ENCODE measurements around the gene TCF7L2. TPM values are rescaled to one million over a fixed set of nuclear protein-coding genes. Genes with fewer than 3 reads are reported as not detected.

Gene TCF7L2
- total RNA-seq, 1 experiment from 2014 or later = 45.2 TPM

DNA sequence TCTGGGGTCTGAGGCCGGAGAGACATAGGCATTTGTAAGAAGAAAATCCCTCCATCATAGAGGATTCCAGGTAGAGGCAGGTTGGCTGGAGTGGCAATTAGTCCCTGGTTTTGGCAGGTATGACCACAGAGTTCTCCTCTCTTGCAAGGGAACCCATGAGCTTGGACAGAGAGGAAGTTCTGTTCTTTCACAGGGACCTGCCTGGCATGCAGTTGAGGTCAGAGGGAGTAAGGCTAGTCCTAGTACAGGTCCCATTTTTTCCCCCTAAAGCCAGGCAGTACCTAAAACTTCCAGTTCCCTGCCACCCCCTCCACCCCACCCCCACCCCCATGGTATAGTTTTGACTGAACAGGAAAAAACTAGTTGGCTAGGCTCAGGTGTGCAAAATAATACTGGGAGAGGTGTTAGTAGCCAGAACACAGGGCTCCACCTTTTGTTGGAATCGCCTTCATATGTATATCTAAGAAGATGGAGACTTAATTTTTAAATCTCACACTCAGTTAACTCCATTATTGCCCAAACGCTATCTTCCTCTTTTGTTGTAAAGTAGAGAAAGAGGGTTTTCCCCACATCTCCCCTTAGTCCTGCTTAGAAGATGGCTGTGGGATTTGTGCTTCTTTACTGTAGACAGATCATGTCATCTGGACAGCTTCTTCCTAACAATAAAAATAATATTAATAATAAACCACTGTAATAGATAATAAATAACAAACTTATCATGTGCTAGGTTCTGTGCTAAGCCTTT, 188.1 kb downstream of the TCF7L2 start:
- no TSS peak for BruUV-seq (replicated peaks)
- Histone ChIP-seq H3K27ac (ENCODE audit: low read length) (no peak overlapping the region), H3K4me1 (ENCODE audit: control insufficient read depth, insufficient read depth, low read length) (0 out of 2 replicates have a peak, but pooled peaks cover 3% of the 10 kb centered on the region), H3K4me3 (ENCODE audit: low read depth in 2 of 2, low read length in 2 of 2) (no peak overlapping the region), H3K9me3 (ENCODE audit: control insufficient read depth, insufficient read depth, low read depth, low read length) (no peaks in the 10 kb centered on the region), H3K27me3 (ENCODE audit: control insufficient read depth, insufficient read depth, low read length) (no peaks in the 10 kb centered on the region), H3K36me3 (ENCODE audit: control insufficient read depth, insufficient read depth, low read length) (no peaks in the 10 kb centered on the region)
- no peak for ATAC-seq
- in situ Hi-C loops (cut with HindIII; ENCODE audit: low pct_unique_long_range_greater_than_20kb, low sequenced_read_pairs) = no loop called here
- TF ChIP-seq, protein P1, sequence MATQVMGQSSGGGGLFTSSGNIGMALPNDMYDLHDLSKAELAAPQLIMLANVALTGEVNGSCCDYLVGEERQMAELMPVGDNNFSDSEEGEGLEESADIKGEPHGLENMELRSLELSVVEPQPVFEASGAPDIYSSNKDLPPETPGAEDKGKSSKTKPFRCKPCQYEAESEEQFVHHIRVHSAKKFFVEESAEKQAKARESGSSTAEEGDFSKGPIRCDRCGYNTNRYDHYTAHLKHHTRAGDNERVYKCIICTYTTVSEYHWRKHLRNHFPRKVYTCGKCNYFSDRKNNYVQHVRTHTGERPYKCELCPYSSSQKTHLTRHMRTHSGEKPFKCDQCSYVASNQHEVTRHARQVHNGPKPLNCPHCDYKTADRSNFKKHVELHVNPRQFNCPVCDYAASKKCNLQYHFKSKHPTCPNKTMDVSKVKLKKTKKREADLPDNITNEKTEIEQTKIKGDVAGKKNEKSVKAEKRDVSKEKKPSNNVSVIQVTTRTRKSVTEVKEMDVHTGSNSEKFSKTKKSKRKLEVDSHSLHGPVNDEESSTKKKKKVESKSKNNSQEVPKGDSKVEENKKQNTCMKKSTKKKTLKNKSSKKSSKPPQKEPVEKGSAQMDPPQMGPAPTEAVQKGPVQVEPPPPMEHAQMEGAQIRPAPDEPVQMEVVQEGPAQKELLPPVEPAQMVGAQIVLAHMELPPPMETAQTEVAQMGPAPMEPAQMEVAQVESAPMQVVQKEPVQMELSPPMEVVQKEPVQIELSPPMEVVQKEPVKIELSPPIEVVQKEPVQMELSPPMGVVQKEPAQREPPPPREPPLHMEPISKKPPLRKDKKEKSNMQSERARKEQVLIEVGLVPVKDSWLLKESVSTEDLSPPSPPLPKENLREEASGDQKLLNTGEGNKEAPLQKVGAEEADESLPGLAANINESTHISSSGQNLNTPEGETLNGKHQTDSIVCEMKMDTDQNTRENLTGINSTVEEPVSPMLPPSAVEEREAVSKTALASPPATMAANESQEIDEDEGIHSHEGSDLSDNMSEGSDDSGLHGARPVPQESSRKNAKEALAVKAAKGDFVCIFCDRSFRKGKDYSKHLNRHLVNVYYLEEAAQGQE (IDR thresholded peaks at IDR 0.05; ENCODE audit: insufficient read depth in 1 of 2, low read depth in 2 of 2, low read length in 1 of 2) = no peak
- TF ChIP-seq, protein P2, sequence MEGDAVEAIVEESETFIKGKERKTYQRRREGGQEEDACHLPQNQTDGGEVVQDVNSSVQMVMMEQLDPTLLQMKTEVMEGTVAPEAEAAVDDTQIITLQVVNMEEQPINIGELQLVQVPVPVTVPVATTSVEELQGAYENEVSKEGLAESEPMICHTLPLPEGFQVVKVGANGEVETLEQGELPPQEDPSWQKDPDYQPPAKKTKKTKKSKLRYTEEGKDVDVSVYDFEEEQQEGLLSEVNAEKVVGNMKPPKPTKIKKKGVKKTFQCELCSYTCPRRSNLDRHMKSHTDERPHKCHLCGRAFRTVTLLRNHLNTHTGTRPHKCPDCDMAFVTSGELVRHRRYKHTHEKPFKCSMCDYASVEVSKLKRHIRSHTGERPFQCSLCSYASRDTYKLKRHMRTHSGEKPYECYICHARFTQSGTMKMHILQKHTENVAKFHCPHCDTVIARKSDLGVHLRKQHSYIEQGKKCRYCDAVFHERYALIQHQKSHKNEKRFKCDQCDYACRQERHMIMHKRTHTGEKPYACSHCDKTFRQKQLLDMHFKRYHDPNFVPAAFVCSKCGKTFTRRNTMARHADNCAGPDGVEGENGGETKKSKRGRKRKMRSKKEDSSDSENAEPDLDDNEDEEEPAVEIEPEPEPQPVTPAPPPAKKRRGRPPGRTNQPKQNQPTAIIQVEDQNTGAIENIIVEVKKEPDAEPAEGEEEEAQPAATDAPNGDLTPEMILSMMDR (IDR thresholded peaks at IDR 0.05) = no peak
- TF ChIP-seq TCF7L2 (IDR thresholded peaks at IDR 0.05; ENCODE audit: low read depth, low read length) (no peak), SIN3A (IDR thresholded peaks at IDR 0.05; ENCODE audit: borderline replicate concordance, insufficient read depth, low read depth, low read length) (no peak), POLR2AphosphoS5 (IDR thresholded peaks at IDR 0.05; ENCODE audit: low read depth, low read length) (no peak)
- CTCF ChIA-PET = no interaction called here
- intact Hi-C loops (cut with micrococcal nuclease; ENCODE audit: unreplicated experiment) = loop anchor here (10.0 kb wide), 1 partner anchor 247 kb away; no protein-coding TSS in a partner anchor
- no peak for DNase-seq (ENCODE audit: low read depth, low spot score)
- POLR2A ChIA-PET = interaction anchor here (0.6 kb wide), 1 partner anchor 187 kb away, joined by 3 read pairs; no protein-coding TSS in a partner anchor

DNA sequence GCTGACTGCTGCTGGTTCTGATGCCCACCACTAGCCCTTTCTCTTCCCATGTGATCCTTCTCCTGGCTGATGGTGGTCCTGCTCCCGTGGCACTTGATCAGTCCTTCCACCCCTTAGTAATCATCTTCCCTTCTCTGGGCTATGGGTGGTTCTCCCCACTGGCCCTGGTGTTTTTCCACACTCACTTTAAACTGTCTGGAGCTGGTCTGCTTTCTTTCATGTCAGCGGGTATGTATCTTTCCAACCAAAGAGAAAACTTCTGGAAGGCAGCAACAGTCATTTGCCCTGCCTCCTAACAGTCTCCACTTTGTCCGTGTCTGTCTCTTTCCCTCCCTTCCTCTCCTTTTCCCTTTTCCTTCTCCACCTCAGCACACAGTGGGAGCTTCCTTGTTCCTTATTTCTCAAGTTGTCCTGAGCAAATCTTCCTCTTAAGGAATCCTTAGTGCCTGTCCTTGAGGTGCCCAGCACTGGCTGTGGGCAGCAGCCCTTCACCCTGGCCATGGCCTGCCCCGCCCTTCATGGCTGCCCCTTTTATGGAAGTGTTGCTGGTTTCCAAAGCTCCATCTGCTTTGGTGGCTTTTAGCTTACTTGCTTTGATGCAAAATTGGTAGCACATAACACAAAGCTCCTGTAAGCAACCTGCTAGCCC, 189.0 kb downstream of the TCF7L2 start:
- BruUV-seq (replicated peaks) = no TSS peak
- intact Hi-C loops (cut with micrococcal nuclease; ENCODE audit: unreplicated experiment) (loop anchor here (10.0 kb wide), 1 partner anchor 246 kb away; no protein-coding TSS in a partner anchor), in situ Hi-C loops (cut with HindIII; ENCODE audit: low pct_unique_long_range_greater_than_20kb, low sequenced_read_pairs) (no loop called here)
- Histone ChIP-seq H3K27ac (ENCODE audit: low read length) (no peak overlapping the region), H3K27me3 (ENCODE audit: control insufficient read depth, insufficient read depth, low read length) (no peaks in the 10 kb centered on the region), H3K36me3 (ENCODE audit: control insufficient read depth, insufficient read depth, low read length) (no peaks in the 10 kb centered on the region), H3K4me1 (ENCODE audit: control insufficient read depth, insufficient read depth, low read length) (no peaks in the 10 kb centered on the region), H3K9me3 (ENCODE audit: control insufficient read depth, insufficient read depth, low read depth, low read length) (no peaks in the 10 kb centered on the region), H3K4me3 (ENCODE audit: low read depth in 2 of 2, low read length in 2 of 2) (no peak overlapping the region)
- CTCF ChIA-PET = no interaction called here
- DNase-seq (ENCODE audit: low read depth, low spot score) (no peak), ATAC-seq (no peak)
- no peak for TF ChIP-seq TCF7L2 (IDR thresholded peaks at IDR 0.05; ENCODE audit: low read depth, low read length)
- TF ChIP-seq POLR2AphosphoS5 (IDR thresholded peaks at IDR 0.05; ENCODE audit: low read depth, low read length) = no peak
- TF ChIP-seq, protein P2 (IDR thresholded peaks at IDR 0.05) = no peak
- TF ChIP-seq SIN3A (IDR thresholded peaks at IDR 0.05; ENCODE audit: borderline replicate concordance, insufficient read depth, low read depth, low read length) = no peak
- TF ChIP-seq, protein P1 (IDR thresholded peaks at IDR 0.05; ENCODE audit: insufficient read depth in 1 of 2, low read depth in 2 of 2, low read length in 1 of 2) = no peak
- POLR2A ChIA-PET = no interaction called here
